Pancreas (tissue), 10 donors: ENCODE measurements around the gene CALHM2. TPM values are rescaled to one million over a fixed set of nuclear protein-coding genes. Genes with fewer than 3 reads are reported as not detected.

Experiments used
- ATAC-seq, 4 donors: fragments of 200-7000 bp; cut with Tn5 transposase; one replicate each; pipeline versions ENCODE4 v1.8.0 to v1.9.1; 2020; ENCODE audit warnings: mild to moderate bottlenecking in 4 of 4, moderate library complexity in 4 of 4
- DNase-seq, 6 donors: peaks; one replicate each; pipeline ENCODE4 v3.0.0-alpha.2; 2020
- FAIRE-seq: peaks from 2 replicates; lab custom pipeline; 2012; peaks lifted over from hg19 to GRCh38; lab: Jason Lieb, UNC
- H3K27ac ChIP-seq, 4 donors: fragments of 200-600 bp; sonication (generic); 1 replicate in 3 of 4; 2 replicates in 1 of 4; pipeline versions ENCODE4 v1.5.0 to v1.8.0; 2020
- H3K27me3 ChIP-seq, 4 donors: fragments of 200-600 bp; one replicate each; pipeline ENCODE4 v1.8.0; 2021
- H3K36me3 ChIP-seq, 3 donors: fragments of 200-600 bp; sonication (generic) in 1 of 3; one replicate each; pipeline versions ENCODE4 v1.5.0 to v1.8.0; 2020 to 2021
- H3K4me1 ChIP-seq, 3 donors: fragments of 200-600 bp; one replicate each; pipeline ENCODE4 v1.8.0; 2021
- H3K4me3 ChIP-seq, 4 donors: fragments of 200-600 bp; sonication (generic) in 2 of 4; one replicate each; pipeline versions ENCODE4 v1.5.0 to v1.8.0; 2020 to 2021
- H3K9me3 ChIP-seq, 4 donors: fragments of 200-600 bp; one replicate each; pipeline ENCODE4 v1.8.0; 2021
- CTCF ChIP-seq, 4 donors: fragments of 200-600 bp; sonication (generic) in 3 of 4; IDR thresholded peaks; one replicate each; pipeline versions ENCODE4 v1.5.0 to v1.8.0; 2021; ENCODE audit warnings: antibody characterized with exemption in 4 of 4
- WGBS, 2 donors: extraction: QIAGEN DNeasy Blood & Tissue Kit; methylation state at CpG; one replicate each; pipeline ENCODE4 v1.1.7; 2013; 5-methylcytosine and 5-hydroxymethylcytosine counted together
- intact Hi-C, 3 donors: fragments of 100-400 bp; cut with DNase I; formaldehyde crosslinking; loops; one replicate each; pipeline versions ENCODE4 v1.11.1 to v1.14.2; 2022
- polyA plus RNA-seq, 2 donors: library from polyadenylated mRNA; stranded (reverse); fragments of 200-250 nt; gene quantifications; one replicate each; pipeline ENCODE4 v1.2.3, GENCODE V29; 2013
- total RNA-seq, 6 donors: library from RNA; stranded (reverse); fragmentation: NEBNext Ultra II Directional in 4 of 6; extraction: Animal tissue kit (Norgen Biotek cat#: 25700) in 4 of 6; gene quantifications; one replicate each; pipeline versions ENCODE4 v1.2.1 to v1.2.4, GENCODE V29; 2021 to 2023
- donor health status: healthy with polysubstance abuse.
- donor health status: DM: no; HTN: no; CAD: no; lungs with moderate emphysema.
- donor health status: DM: no; HTN: no; CAD: no.
- donor health status: control.
- donor health status: control.
- donor health status: Bipolar disorder and iron deficiency.
- donor health status: DM: yes; HTN: yes; CAD: no.
- donor health status: DM: no; HTN: no; CAD: no.
- donor health status: DM: no; HTN: no; CAD: no.
- donor health status: DM: yes; HTN: yes; CAD: no.

CALHM2 gene
- total and polyA plus RNA-seq, 8 donors: 1.1 to 14.0 (median 6.2) TPM

DNA sequence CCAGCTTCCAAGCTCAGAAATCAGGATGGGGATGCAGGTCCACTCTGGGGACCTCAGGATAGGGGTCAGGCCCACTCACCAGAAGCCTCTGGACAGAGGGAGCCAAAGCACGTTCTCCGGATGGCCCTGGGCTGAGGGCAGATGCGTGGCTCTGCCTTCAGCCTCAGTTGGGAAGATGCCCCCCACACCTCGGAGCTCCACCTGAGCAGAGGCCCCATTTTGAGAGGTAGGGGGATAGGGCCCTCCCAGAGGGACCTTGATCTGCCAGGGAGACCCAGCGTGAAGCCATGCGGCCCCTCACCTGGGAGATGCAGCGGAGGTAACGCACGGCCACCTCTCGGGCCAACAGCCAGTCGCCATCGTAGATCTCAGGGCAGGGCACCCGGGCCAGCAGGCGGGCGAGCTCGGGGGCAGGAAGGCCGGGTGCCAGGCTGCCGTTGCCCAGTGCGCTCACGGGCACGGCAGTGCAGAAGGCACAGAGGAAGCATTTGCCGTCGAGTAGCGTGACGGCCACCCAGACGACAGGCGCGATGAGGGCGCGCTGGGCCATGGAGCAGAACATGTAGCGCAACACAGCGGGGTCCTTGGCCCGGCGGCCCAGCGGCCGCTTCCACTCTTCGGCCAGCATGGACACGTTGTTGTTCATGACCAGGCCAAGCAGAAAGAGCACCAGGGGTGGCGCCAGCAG, 5.9 kb upstream of the CALHM2 start:
- Histone ChIP-seq H3K9me3 (no peaks in the 10 kb centered on the region), H3K27me3 (no peaks in the 10 kb centered on the region), H3K36me3 (no peaks in the 10 kb centered on the region), H3K4me3 (no peak overlapping the region), H3K27ac (no peak overlapping the region), H3K4me1 (no peaks in the 10 kb centered on the region)
- no peak for DNase-seq
- FAIRE-seq: no peak
- TF ChIP-seq CTCF (IDR thresholded peaks at IDR 0.05): no peak
- no peak for ATAC-seq
- 93 to 95% methylated on average over 34 to 39 of the region's 39 CpGs for WGBS, 2 donors
- intact Hi-C loops: no loop called here

GRCh38 chr10:103457176-103457712, 5.1 kb upstream of the CALHM2 start:
- ATAC-seq (no peak), DNase-seq (no peak), FAIRE-seq (no peak)
- intact Hi-C loops: no loop called here
- H3K4me3 ChIP-seq: no peak overlapping the region
- no peaks in the 10 kb centered on the region for H3K9me3 ChIP-seq
- peaks cover 0 to 4% (median 0%) of the 10 kb centered on the region in 3 donors for H3K4me1 ChIP-seq
- no peaks in the 10 kb centered on the region for H3K36me3 ChIP-seq
- 75 to 84% methylated on average over 8 of the region's 8 CpGs for WGBS, 2 donors
- no peak overlapping the region for H3K27ac ChIP-seq
- no peaks in the 10 kb centered on the region for H3K27me3 ChIP-seq
- TF ChIP-seq CTCF (IDR thresholded peaks at IDR 0.05): no peak

- peaks cover 0 to 4% (median 0%) of the 10 kb centered on the region in 3 donors for H3K4me1 ChIP-seq
- no peaks in the 10 kb centered on the region for H3K27me3 ChIP-seq
- H3K27ac ChIP-seq: no peak overlapping the region
- FAIRE-seq (no peak), DNase-seq (no peak), ATAC-seq (no peak)
- WGBS, 2 donors: 86 to 90% methylated on average over 9 of the region's 9 CpGs
- intact Hi-C loops: no loop called here
- TF ChIP-seq CTCF (IDR thresholded peaks at IDR 0.05): no peak
- H3K36me3 ChIP-seq: no peaks in the 10 kb centered on the region
- H3K9me3 ChIP-seq: no peaks in the 10 kb centered on the region
- no peak overlapping the region for H3K4me3 ChIP-seq
Observed at GRCh38 chr10:103456074-103456660, 4.0 kb upstream of the CALHM2 start.

DNA sequence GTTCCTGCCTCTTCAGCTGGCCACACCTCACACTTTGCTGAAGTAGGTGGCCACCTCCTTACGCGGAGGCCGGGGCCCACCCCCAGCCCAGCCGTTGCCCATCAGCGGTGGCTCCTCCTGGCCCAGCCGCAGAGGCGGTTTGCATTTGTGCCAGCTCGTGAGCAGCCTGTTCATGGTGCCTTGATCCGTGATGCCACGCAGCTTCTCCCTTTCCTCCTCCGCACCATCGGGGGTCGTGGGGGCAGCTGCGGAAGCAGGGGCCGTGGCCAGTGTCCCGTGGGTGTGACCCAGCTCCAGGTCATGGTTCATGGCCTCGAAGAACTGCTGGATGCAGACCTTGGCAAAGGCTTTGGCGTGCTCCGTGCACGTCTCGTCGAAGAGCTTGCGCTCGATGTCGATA, 3.1 kb upstream of the CALHM2 start:
- no peaks in the 10 kb centered on the region for H3K36me3 ChIP-seq
- intact Hi-C loops: no loop called here
- no peaks in the 10 kb centered on the region for H3K9me3 ChIP-seq
- H3K27me3 ChIP-seq: no peaks in the 10 kb centered on the region
- no peak overlapping the region for H3K27ac ChIP-seq
- DNase-seq (no peak), ATAC-seq (no peak), FAIRE-seq (no peak)
- peaks cover 0 to 4% (median 0%) of the 10 kb centered on the region in 3 donors for H3K4me1 ChIP-seq
- no peak for TF ChIP-seq CTCF (IDR thresholded peaks at IDR 0.05)
- H3K4me3 ChIP-seq: no peak overlapping the region
- WGBS, 2 donors: 83 to 87% methylated on average over 25 of the region's 25 CpGs

- H3K27ac ChIP-seq: no peak overlapping the region
- intact Hi-C loops: no loop called here
- H3K27me3 ChIP-seq: no peaks in the 10 kb centered on the region
- no peaks in the 10 kb centered on the region for H3K36me3 ChIP-seq
- 83% methylated on average over 4 of the region's 4 CpGs for WGBS, 2 donors
- DNase-seq (no peak), ATAC-seq (no peak), FAIRE-seq (no peak)
- peaks cover 0 to 4% (median 0%) of the 10 kb centered on the region in 3 donors for H3K4me1 ChIP-seq
- no peak overlapping the region for H3K4me3 ChIP-seq
- TF ChIP-seq CTCF (IDR thresholded peaks at IDR 0.05): no peak
- H3K9me3 ChIP-seq: no peaks in the 10 kb centered on the region
Observed at GRCh38 chr10:103454026-103454425, 1.9 kb upstream of the CALHM2 start.
